Right lobe of liver (tissue), 4 donors: ENCODE results near the gene RPS27A.
"Not testable (repeated sequence)": the region's sequence is repeated elsewhere in the genome, so short reads cannot be mapped to it uniquely, and the experiment has no call there.

ENCODE experiments used
- POLR2A ChIP-seq: fragments of 450-650 bp; IDR thresholded peaks from one replicate; pipeline ENCODE4 v1.6.1; 2017; ENCODE audit warnings: antibody characterized with exemption, mild to moderate bottlenecking
- TF ChIP-seq, protein P1 (sequence below), 4 donors: fragments of 200-600 bp in 3 of 4; fragments of 450-650 bp in 1 of 4; IDR thresholded peaks; one replicate each; pipeline versions ENCODE4 v1.5.1 to v1.8.0; 2016 to 2022; ENCODE audit warnings: antibody characterized with exemption in 4 of 4, mild to moderate bottlenecking in 2 of 4
- donor health status: DM: no; HTN: no; CAD: no.
- donor health status: DM: no; HTN: no; CAD: no.
- donor health status: DM: no; HTN: yes; CAD: no.

DNA sequence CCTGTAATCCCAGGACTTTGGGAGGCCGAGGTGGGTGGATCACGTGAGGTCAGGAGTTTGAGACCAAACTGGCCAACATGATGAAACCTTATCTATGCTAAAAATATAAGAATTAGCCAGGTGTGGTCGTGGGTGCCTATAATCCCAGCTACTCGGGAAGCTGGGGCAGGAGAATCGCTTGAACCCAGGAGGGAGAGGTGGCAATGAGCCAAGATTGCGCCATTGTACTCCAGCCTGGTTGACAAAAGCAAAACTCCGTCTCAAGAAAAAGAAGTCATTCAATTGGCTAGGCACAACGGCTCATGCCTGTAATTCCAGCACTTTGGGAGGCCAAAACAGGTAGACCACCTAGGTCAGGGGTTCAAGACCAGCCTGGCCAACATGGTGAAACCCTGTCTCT, 9.1 kb downstream of the RPS27A start:
- TF ChIP-seq, protein P1, sequence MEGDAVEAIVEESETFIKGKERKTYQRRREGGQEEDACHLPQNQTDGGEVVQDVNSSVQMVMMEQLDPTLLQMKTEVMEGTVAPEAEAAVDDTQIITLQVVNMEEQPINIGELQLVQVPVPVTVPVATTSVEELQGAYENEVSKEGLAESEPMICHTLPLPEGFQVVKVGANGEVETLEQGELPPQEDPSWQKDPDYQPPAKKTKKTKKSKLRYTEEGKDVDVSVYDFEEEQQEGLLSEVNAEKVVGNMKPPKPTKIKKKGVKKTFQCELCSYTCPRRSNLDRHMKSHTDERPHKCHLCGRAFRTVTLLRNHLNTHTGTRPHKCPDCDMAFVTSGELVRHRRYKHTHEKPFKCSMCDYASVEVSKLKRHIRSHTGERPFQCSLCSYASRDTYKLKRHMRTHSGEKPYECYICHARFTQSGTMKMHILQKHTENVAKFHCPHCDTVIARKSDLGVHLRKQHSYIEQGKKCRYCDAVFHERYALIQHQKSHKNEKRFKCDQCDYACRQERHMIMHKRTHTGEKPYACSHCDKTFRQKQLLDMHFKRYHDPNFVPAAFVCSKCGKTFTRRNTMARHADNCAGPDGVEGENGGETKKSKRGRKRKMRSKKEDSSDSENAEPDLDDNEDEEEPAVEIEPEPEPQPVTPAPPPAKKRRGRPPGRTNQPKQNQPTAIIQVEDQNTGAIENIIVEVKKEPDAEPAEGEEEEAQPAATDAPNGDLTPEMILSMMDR (IDR thresholded peaks at IDR 0.05) = not testable (repeated sequence)
- not testable (repeated sequence) for TF ChIP-seq POLR2A
